Fibroblast of lung (primary cell): Measurements from ENCODE around the gene GJB5. TPM values are rescaled to one million over a fixed set of nuclear protein-coding genes. Genes with fewer than 3 reads are reported as not detected.

Experiments used
- DNase-seq, 2 donors: peaks; one replicate each; pipeline versions ENCODE4 v3.0.0 to v3.0.0-alpha.2; 2010; ENCODE audit warnings: low read depth in 2 of 2
- H2AFZ ChIP-seq: 2 replicates; pipeline ENCODE4 v1.5.1; 2012; ENCODE audit warnings: low read length, control low read depth, inconsistent platforms
- H3K27ac ChIP-seq: 2 replicates; pipeline ENCODE4 v1.5.1; 2011; ENCODE audit warnings: low read length, control low read depth; ENCODE audit not compliant: insufficient read depth
- H3K27me3 ChIP-seq: 2 replicates; pipeline ENCODE4 v1.5.1; 2011; ENCODE audit warnings: mild to moderate bottlenecking, low read length; ENCODE audit not compliant: control insufficient read depth, insufficient read depth
- H3K36me3 ChIP-seq: 2 replicates; pipeline ENCODE4 v1.5.1; 2011; ENCODE audit warnings: low read length; ENCODE audit not compliant: control insufficient read depth, insufficient read depth
- H3K4me1 ChIP-seq: 2 replicates; pipeline ENCODE4 v1.5.1; 2011; ENCODE audit warnings: low read length; ENCODE audit not compliant: control insufficient read depth, insufficient read depth; ENCODE audit errors: extremely low read depth
- H3K4me2 ChIP-seq: 2 replicates; pipeline ENCODE4 v1.5.1; 2011; ENCODE audit warnings: low read length, control low read depth; ENCODE audit not compliant: insufficient read depth; ENCODE audit errors: extremely low read depth
- H3K4me3 ChIP-seq, 4 experiments: fragments of 200-600 bp in 1 of 4; sonication (generic) in 1 of 4; replicated peaks in 1 of 4; 2 replicates each; pipeline ENCODE4 v1.5.1; 2011 to 2016; ENCODE audit warnings: low read length in 4 of 4, low read depth in 3 of 4, mild to moderate bottlenecking in 3 of 4, control low read depth in 2 of 4, inconsistent platforms in 1 of 4, mixed read lengths in 1 of 4; ENCODE audit not compliant: insufficient read depth in 1 of 4; ENCODE audit errors: control extremely low read depth in 1 of 4
- H3K79me2 ChIP-seq: 2 replicates; pipeline ENCODE4 v1.5.1; 2012; ENCODE audit warnings: mild to moderate bottlenecking, low read length, inconsistent platforms; ENCODE audit not compliant: control insufficient read depth, insufficient read depth
- H3K9ac ChIP-seq: 2 replicates; pipeline ENCODE4 v1.5.1; 2011; ENCODE audit warnings: mild to moderate bottlenecking, low read length, control low read depth; ENCODE audit not compliant: insufficient read depth
- H3K9me3 ChIP-seq: 2 replicates; pipeline ENCODE4 v1.5.1; 2012; ENCODE audit warnings: low read depth, low read length; ENCODE audit not compliant: control insufficient read depth, insufficient read depth
- H4K20me1 ChIP-seq: 2 replicates; pipeline ENCODE4 v1.5.1; 2011; ENCODE audit warnings: low read length; ENCODE audit not compliant: control insufficient read depth, insufficient read depth; ENCODE audit errors: extremely low read depth
- CTCF ChIP-seq, 2 donors: IDR thresholded peaks in 1 of 2; conservative IDR thresholded peaks in 1 of 2; 1 replicate in 1 of 2; 2 replicates in 1 of 2; pipeline ENCODE4 v1.5.1; 2011 to 2012; ENCODE audit warnings: low read length in 2 of 2, control low read depth in 1 of 2, inconsistent platforms in 1 of 2, low read depth in 1 of 2, mild to moderate bottlenecking in 1 of 2
- EZH2 ChIP-seq: IDR thresholded peaks from 2 replicates; pipeline ENCODE4 v1.5.1; 2012; ENCODE audit warnings: low read length, control low read depth, mild to moderate bottlenecking; ENCODE audit errors: missing control alignments
- polyA minus RNA-seq: library from RNA; depleted of rRNA, polyadenylated mRNA; stranded (reverse); fragments of >200 nt; gene quantifications from 2 replicates; pipeline ENCODE4 v1.2.3, GENCODE V29; 2011; ENCODE audit warnings: low replicate concordance
- polyA plus RNA-seq, 2 donors: library from polyadenylated mRNA; depleted of rRNA in 1 of 2; stranded (reverse) in 1 of 2; unstranded in 1 of 2; fragments of >200 nt; gene quantifications; 2 replicates each; pipeline ENCODE4 v1.2.1, GENCODE V29; 2011 to 2012; ENCODE audit warnings: missing spikeins in 1 of 2
- total RNA-seq: library from RNA; depleted of rRNA; stranded (reverse); fragments of >200 nt; gene quantifications from 2 replicates; pipeline ENCODE4 v1.2.1, GENCODE V29; 2014

The GJB5 gene
- not detected in 2 replicates for total RNA-seq
- not detected in 2 replicates for polyA plus RNA-seq
- polyA plus RNA-seq (2012) = 0.15 TPM in 1 of 2 replicates, not detected in the other
- polyA minus RNA-seq = not detected in 2 replicates

- Histone ChIP-seq H3K9ac (no peak within 1 kb of the TSS), H3K4me1 (no peaks in the 10 kb centered on the region), H3K4me3 (no peak within 1 kb of the TSS), H3K9me3 (no peaks in the 10 kb centered on the region), H4K20me1 (no peaks in the 10 kb centered on the region), H2AFZ (no peak within 1 kb of the TSS), H3K4me2 (no peak within 1 kb of the TSS), H3K36me3 (no peaks in the 10 kb centered on the region), H3K79me2 (no peaks in the 10 kb centered on the region), H3K27ac (no peak within 1 kb of the TSS), H3K27me3 (no peaks in the 10 kb centered on the region)
- TF ChIP-seq CTCF (conservative IDR thresholded peaks at IDR 0.05 in 1 of 2, IDR thresholded peaks at IDR 0.05 in 1 of 2; ENCODE audit: low read depth in 1 of 2, low read length in 2 of 2) (no peak), EZH2 (no peak)
- DNase-seq = no peak
Measured at GRCh38 chr1:34754964-34755637, at the start of gene GJB5. GJB5 (plus strand) TSS chr1:34755047; CDS start chr1:34757331, 2,284 bp downstream.

- no peak overlapping the region for H3K9ac ChIP-seq
- no peaks in the 10 kb centered on the region for H3K27me3 ChIP-seq
- no peak for TF ChIP-seq EZH2
- no peak for TF ChIP-seq CTCF (conservative IDR thresholded peaks at IDR 0.05 in 1 of 2, IDR thresholded peaks at IDR 0.05 in 1 of 2; ENCODE audit: low read depth in 1 of 2, low read length in 2 of 2)
Measured at GRCh38 chr1:34705077-34705476, 49.8 kb upstream of the GJB5 start.

GRCh38 chr1:34708106-34708505 is 46.7 kb upstream of the GJB5 start:
- H3K27ac ChIP-seq = no peak overlapping the region
- no peaks in the 10 kb centered on the region for H3K4me1 ChIP-seq
- no peaks in the 10 kb centered on the region for H3K79me2 ChIP-seq
- H4K20me1 ChIP-seq = no peaks in the 10 kb centered on the region
- TF ChIP-seq EZH2 (no peak), CTCF (conservative IDR thresholded peaks at IDR 0.05 in 1 of 2, IDR thresholded peaks at IDR 0.05 in 1 of 2; ENCODE audit: low read depth in 1 of 2, low read length in 2 of 2) (no peak)
- no peak for DNase-seq
- no peaks in the 10 kb centered on the region for H3K9me3 ChIP-seq
- H2AFZ ChIP-seq = no peak overlapping the region
- no peak overlapping the region for H3K9ac ChIP-seq
- H3K36me3 ChIP-seq = no peaks in the 10 kb centered on the region
- no peaks in the 10 kb centered on the region for H3K27me3 ChIP-seq
- no peak overlapping the region for H3K4me2 ChIP-seq
- H3K4me3 ChIP-seq = no peak overlapping the region

More at GRCh38 chr1:34705077-34705476, 49.8 kb upstream of the GJB5 start:
- H3K4me3 ChIP-seq = no peak overlapping the region
- H2AFZ ChIP-seq = no peak overlapping the region
- no peak for DNase-seq
- H3K4me1 ChIP-seq = no peaks in the 10 kb centered on the region
- no peaks in the 10 kb centered on the region for H3K79me2 ChIP-seq
- no peaks in the 10 kb centered on the region for H4K20me1 ChIP-seq
- no peaks in the 10 kb centered on the region for H3K9me3 ChIP-seq
- H3K27ac ChIP-seq = no peak overlapping the region
- H3K4me2 ChIP-seq = no peak overlapping the region
- H3K36me3 ChIP-seq = no peaks in the 10 kb centered on the region
